ENCODE measurements around the gene GHRH. TPM values are rescaled to one million over a fixed set of nuclear protein-coding genes. Genes with fewer than 3 reads are reported as not detected.
A peak's percentile ranks its signal among the peaks of the same experiment; 100 is the strongest.

Gene GHRH
- total RNA-seq, 1 donor from 2014 or later = not detected

DNA sequence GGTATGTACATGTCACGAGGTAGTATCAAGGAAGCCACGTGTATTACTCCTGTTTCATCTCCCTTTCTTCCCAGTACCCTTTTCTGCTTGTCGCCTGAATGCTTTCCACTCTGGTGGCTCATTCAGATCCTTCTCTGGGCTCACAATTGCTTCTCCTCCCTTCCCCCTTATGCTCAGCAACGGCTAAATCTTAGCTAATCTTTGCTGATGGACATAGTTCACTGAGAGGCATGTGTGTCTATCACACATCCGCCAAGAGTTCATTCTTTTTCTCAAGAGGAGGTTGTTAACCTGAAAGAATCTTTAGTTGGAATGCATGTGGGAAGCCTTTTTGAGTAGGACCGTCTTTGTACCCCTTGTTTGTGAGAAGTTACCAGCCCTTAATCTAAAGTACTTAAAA, 56.5 kb downstream of the GHRH start:
- Mint-ChIP-seq H3K4me1 (peaks cover 32% of the 10 kb centered on the region), H3K27ac (ENCODE audit: unreplicated experiment) (peak overlapping the region; percentile 85)

DNA sequence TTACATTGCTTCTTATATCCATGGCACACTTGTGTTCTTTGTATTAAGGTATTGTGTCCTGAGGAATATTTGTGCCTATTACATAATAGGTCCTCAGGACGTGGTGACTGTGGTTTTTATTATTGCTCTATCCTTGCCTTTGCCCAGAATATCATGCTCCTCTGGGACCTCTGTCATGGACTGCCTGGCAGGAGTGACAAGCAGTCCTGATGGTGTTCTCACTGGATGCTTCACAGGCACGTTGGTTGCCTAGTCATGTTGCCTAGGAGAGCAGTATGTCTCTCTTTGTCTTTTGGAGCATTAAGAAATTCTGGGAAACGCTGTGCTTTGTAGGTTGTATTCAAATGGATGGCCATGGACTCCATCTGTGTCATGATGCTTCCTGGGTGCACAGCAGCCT, 57.6 kb downstream of the GHRH start:
- no peak overlapping the region for H3K4me3 Mint-ChIP-seq
- H3K27ac Mint-ChIP-seq (ENCODE audit: unreplicated experiment) = no peak overlapping the region
- H3K36me3 Mint-ChIP-seq (ENCODE audit: low read depth) = peaks cover 15% of the 10 kb centered on the region
- H3K27me3 Mint-ChIP-seq (ENCODE audit: low read depth) = no peaks in the 10 kb centered on the region
- TF ChIP-seq, protein P1, sequence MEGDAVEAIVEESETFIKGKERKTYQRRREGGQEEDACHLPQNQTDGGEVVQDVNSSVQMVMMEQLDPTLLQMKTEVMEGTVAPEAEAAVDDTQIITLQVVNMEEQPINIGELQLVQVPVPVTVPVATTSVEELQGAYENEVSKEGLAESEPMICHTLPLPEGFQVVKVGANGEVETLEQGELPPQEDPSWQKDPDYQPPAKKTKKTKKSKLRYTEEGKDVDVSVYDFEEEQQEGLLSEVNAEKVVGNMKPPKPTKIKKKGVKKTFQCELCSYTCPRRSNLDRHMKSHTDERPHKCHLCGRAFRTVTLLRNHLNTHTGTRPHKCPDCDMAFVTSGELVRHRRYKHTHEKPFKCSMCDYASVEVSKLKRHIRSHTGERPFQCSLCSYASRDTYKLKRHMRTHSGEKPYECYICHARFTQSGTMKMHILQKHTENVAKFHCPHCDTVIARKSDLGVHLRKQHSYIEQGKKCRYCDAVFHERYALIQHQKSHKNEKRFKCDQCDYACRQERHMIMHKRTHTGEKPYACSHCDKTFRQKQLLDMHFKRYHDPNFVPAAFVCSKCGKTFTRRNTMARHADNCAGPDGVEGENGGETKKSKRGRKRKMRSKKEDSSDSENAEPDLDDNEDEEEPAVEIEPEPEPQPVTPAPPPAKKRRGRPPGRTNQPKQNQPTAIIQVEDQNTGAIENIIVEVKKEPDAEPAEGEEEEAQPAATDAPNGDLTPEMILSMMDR (conservative IDR thresholded peaks at IDR 0.05) = no peak
- no peak for DNase-seq (ENCODE audit: low read depth, low spot score)
- peaks cover 32% of the 10 kb centered on the region for H3K4me1 Mint-ChIP-seq
- H3K9me3 Mint-ChIP-seq = no peaks in the 10 kb centered on the region

More for the DNA sequence above, 56.5 kb downstream of the GHRH start:
- H3K9me3 Mint-ChIP-seq = no peaks in the 10 kb centered on the region
- peaks cover 15% of the 10 kb centered on the region for H3K36me3 Mint-ChIP-seq (ENCODE audit: low read depth)
- no peak for DNase-seq (ENCODE audit: low read depth, low spot score)
- no peaks in the 10 kb centered on the region for H3K27me3 Mint-ChIP-seq (ENCODE audit: low read depth)
- no peak overlapping the region for H3K4me3 Mint-ChIP-seq
- TF ChIP-seq, protein P1 (conservative IDR thresholded peaks at IDR 0.05) = no peak

DNA sequence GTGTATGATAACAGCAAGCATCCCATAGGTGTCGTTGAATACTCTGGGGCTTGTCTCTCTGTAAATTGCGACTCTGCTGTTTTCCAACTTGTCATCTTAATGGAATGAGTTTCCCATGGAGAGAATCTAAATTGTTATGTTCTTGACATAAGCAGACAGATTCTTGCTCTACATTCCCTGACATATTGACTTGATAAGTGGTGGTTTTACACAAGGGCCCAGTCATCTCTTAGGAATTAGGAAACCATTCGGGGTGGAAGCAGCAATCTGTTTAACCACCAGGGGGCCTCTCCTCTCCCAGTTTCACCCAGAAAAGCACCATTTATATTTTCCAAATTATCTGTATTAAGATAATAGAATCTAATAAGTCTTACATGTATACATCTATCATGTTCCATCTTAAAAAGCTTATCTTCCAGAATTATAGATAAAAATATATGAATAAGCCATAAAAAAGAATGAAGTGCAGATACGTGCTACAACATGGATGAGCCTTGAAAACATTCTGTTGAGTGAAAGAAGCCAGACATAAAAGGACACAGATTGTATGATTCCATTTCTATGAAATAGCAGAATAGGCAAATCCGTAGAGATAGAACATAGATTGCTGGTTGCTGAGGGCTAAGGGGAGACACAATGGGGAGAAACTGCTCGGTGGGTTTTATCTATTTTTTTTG, 59.2 kb downstream of the GHRH start:
- H3K27ac Mint-ChIP-seq (ENCODE audit: unreplicated experiment) = peak overlapping the region; percentile 91
- H3K36me3 Mint-ChIP-seq (ENCODE audit: low read depth) = peaks cover 9% of the 10 kb centered on the region
- no peaks in the 10 kb centered on the region for H3K9me3 Mint-ChIP-seq

DNA sequence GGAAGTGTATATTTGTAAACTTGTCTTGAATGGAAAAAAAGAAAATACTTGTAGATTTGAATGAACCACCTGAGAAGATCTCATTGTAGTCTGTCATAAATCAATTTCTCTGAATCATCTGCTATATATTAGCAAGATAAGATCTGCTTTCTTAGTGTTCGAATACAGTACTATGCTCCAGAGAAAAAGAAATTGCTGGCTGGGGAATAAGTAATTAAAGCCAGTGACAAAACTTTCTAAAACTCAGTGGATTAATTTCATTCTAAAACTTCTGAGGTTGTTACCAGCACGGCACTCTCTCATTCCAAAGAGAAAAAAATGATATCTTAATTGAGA, 59.8 kb downstream of the GHRH start:
- Mint-ChIP-seq H3K9me3 (no peaks in the 10 kb centered on the region), H3K27me3 (ENCODE audit: low read depth) (no peaks in the 10 kb centered on the region), H3K4me3 (no peak overlapping the region), H3K4me1 (peaks cover 37% of the 10 kb centered on the region), H3K36me3 (ENCODE audit: low read depth) (peaks cover 7% of the 10 kb centered on the region), H3K27ac (ENCODE audit: unreplicated experiment) (no peak overlapping the region)
- DNase-seq (ENCODE audit: low read depth, low spot score) = no peak
- TF ChIP-seq, protein P1 (conservative IDR thresholded peaks at IDR 0.05) = no peak

More for the DNA sequence above, 59.2 kb downstream of the GHRH start:
- Mint-ChIP-seq H3K27me3 (ENCODE audit: low read depth) (no peaks in the 10 kb centered on the region), H3K4me3 (no peak overlapping the region), H3K4me1 (peaks cover 32% of the 10 kb centered on the region)
- TF ChIP-seq, protein P1 (conservative IDR thresholded peaks at IDR 0.05) = peak; percentile 93
- peak; percentile 33 for DNase-seq (ENCODE audit: low read depth, low spot score)

Other genes starting within 250 kb of the GHRH start
- 25.6 and 27.2 TPM in 2 replicates for gene RBL1, start 165.8 kb downstream of the GHRH start, total RNA-seq
- gene RPN2, start 82.5 kb downstream of the GHRH start, total RNA-seq = 196 and 203 TPM in 2 replicates
- 7.3 and 7.6 TPM in 2 replicates for gene MROH8, start 82.3 kb downstream of the GHRH start, total RNA-seq
- 44.8 and 50.8 TPM in 2 replicates for gene MANBAL, start 27.8 kb upstream of the GHRH start, total RNA-seq
- 58.6 and 60.4 TPM in 2 replicates for gene SRC, start 84.3 kb upstream of the GHRH start, total RNA-seq

All from neural crest cell (in vitro differentiated cells).